K562 (cell line): ENCODE results near the gene APLF. TPM values are rescaled to one million over a fixed set of nuclear protein-coding genes. Genes with fewer than 3 reads are reported as not detected.
A peak's percentile ranks its signal among the peaks of the same experiment; 100 is the strongest.

Experiments
- ELF2 ChIP-seq: fragments of 250-450 bp; sonication (Bioruptor Pico); IDR thresholded peaks from 2 replicates; pipeline ENCODE4 v1.5.0; 2021; ENCODE audit warnings: mild to moderate bottlenecking
- FOSL1 ChIP-seq: fragments of 200-800 bp; sonication (Bioruptor generic); conservative IDR thresholded peaks from 2 replicates; pipeline ENCODE4 v1.6.1; 2016; ENCODE audit warnings: missing genetic modification characterization, missing compliant biosample characterization
- FOXK2 ChIP-seq, 2 experiments: fragments of 450-650 bp; IDR thresholded peaks in 1 of 2; conservative IDR thresholded peaks in 1 of 2; 2 replicates each; pipeline ENCODE4 v1.6.1; 2016; ENCODE audit warnings: low read depth in 2 of 2, mild to moderate bottlenecking in 1 of 2
- GABPB1 ChIP-seq: sonication (generic); formaldehyde crosslinking; IDR thresholded peaks from 2 replicates; pipeline ENCODE4 v1.8.0; 2022; ENCODE audit warnings: mild to moderate bottlenecking, missing genetic modification reagents
- JUNB ChIP-seq: fragments of 450-650 bp; formaldehyde crosslinking; conservative IDR thresholded peaks from 2 replicates; pipeline ENCODE4 v1.4.0; 2020; ENCODE audit warnings: mild to moderate bottlenecking
- KLF6 ChIP-seq: fragments of 250-450 bp; sonication (Bioruptor Pico); IDR thresholded peaks from 2 replicates; pipeline ENCODE4 v1.4.0; 2020; ENCODE audit warnings: mild to moderate bottlenecking, moderate library complexity, borderline replicate concordance
- PBX2 ChIP-seq, 2 experiments: IDR thresholded peaks in 1 of 2; conservative IDR thresholded peaks in 1 of 2; 2 replicates each; pipeline ENCODE4 v1.6.1; 2016; ENCODE audit warnings: low read depth in 2 of 2, mild to moderate bottlenecking in 1 of 2, missing compliant biosample characterization in 1 of 2, missing genetic modification characterization in 1 of 2, moderate library complexity in 1 of 2
- POLR2AphosphoS2 ChIP-seq: IDR thresholded peaks from 2 replicates; pipeline ENCODE4 v1.6.1; 2012; ENCODE audit warnings: low read length, improper control_type of control experiment
- POLR2B ChIP-seq: fragments of 450-650 bp; IDR thresholded peaks from 2 replicates; pipeline ENCODE4 v1.6.1; 2018; ENCODE audit warnings: low read depth; ENCODE audit not compliant: partially characterized antibody
- RB1 ChIP-seq: fragments of 450-650 bp; IDR thresholded peaks from 2 replicates; pipeline ENCODE4 v1.6.1; 2017; ENCODE audit warnings: low read depth, mild to moderate bottlenecking
- RFX7 ChIP-seq: fragments of 250-450 bp; sonication (Bioruptor Pico); IDR thresholded peaks from 2 replicates; pipeline ENCODE4 v1.5.1; 2021; ENCODE audit warnings: mild to moderate bottlenecking
- SOX6 ChIP-seq: fragments of 450-650 bp; IDR thresholded peaks from 2 replicates; pipeline ENCODE4 v1.6.1; 2014; ENCODE audit warnings: mild to moderate bottlenecking
- TBL1XR1 ChIP-seq, 2 experiments: IDR thresholded peaks; 2 replicates each; pipeline ENCODE4 v1.6.1; 2012; ENCODE audit warnings: improper control_type of control experiment in 2 of 2, low read length in 2 of 2, mild to moderate bottlenecking in 1 of 2
- THAP7 ChIP-seq: fragments of 250-450 bp; sonication (Bioruptor Pico); IDR thresholded peaks from 2 replicates; pipeline ENCODE4 v1.5.0; 2021
- WHSC1 ChIP-seq: IDR thresholded peaks from one replicate; pipeline ENCODE4 v1.6.1; 2012; ENCODE audit warnings: low read length, control low read depth, inconsistent platforms
- ZKSCAN1 ChIP-seq: fragments of 150-350 bp; IDR thresholded peaks from 2 replicates; pipeline ENCODE4 v1.6.1; 2016; ENCODE audit warnings: low read depth, low read length
- polyA plus RNA-seq, 8 experiments: library from polyadenylated mRNA; depleted of rRNA in 4 of 8; stranded (reverse) in 5 of 8; unstranded in 3 of 8; fragments of >200 nt; fragmentation: Nextera tagmentation in 2 of 8; fragmentation: Illumina TruSeq in 1 of 8; extraction: Ambion mirVana in 2 of 8; extraction: Trizol in 1 of 8; gene quantifications; 2 replicates each; pipeline versions ENCODE4 v1.2.1 to v1.2.3, GENCODE V29; 2011 to 2014; ENCODE audit warnings: inconsistent platforms in 1 of 8, missing spikeins in 1 of 8
- total RNA-seq, 7 experiments: library from RNA; depleted of rRNA in 6 of 7; stranded (reverse); fragments of >200 nt in 6 of 7; fragmentation: Illumina TruSeq in 2 of 7; extraction: Trizol in 2 of 7; gene quantifications; 2 replicates each; pipeline versions ENCODE4 v1.2.1 to v1.2.3, GENCODE V29; 2011 to 2021; ENCODE audit warnings: low replicate concordance in 1 of 7
- TF ChIP-seq, protein P1 (sequence below): IDR thresholded peaks from 3 replicates; pipeline ENCODE4 v1.6.1; 2011; ENCODE audit warnings: borderline replicate concordance, mild to moderate bottlenecking, moderate library complexity; ENCODE audit not compliant: insufficient read length; ENCODE audit errors: extremely low read depth
- TF ChIP-seq, protein P2 (sequence below): sonication (generic); formaldehyde crosslinking; IDR thresholded peaks from 2 replicates; pipeline ENCODE4 v1.8.0; 2022; ENCODE audit warnings: mild to moderate bottlenecking, missing genetic modification reagents

The APLF gene
- total and polyA plus RNA-seq, 9 of the 15 experiments (the other 6 are each of a cell fraction or from before 2014, with no cell fraction given) = 0.07 to 1.1 (median 0.71) TPM

DNA sequence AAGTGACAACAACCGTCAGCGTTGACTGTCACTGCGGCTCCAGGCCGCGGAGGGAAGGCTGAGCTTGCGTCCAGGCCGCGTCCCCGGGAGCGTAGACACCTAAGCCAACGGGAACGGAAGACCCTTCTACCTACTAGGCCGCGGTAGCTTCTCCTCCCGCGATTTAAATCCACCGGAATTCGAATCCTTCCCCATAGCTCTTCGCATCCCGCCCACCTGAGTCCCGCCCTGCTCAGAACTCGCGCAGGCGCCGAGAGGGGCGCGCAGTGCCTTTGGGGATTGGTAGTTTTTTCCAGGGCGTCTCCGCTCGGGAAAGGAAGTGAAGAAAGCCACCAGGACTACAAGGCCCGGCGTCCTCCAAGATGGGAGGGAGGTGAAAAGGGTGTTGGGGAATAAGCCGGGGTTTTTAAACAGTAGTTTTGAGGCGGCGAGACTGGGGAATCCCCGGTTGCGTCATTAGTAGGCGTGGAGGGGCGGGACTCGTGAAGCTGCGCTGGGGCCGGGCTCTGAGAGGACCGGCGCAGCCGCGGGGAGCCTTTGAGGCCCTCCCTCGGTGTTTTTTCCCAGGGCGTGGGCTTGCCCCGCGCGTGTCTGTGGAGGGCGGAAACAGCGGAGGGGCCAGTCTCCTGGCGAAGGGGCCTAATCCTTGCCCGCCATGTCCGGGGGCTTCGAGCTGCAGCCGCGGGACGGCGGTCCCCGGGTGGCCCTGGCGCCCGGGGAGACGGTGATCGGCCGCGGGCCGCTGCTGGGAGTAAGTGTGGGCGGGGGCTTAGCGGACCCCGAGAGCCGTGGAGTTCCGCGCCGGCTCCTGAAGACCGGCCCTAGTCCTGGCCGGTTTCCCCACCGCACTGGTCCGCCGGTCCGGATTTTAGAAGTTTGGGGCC is at the start of gene APLF, which contains the start of gene FBXO48 (continued):
- TF ChIP-seq THAP7 (CRISPR knock-in tag) (no peak), RFX7 (no peak), POLR2AphosphoS2 (no peak), GABPB1 (CRISPR knock-in tag) (peak; percentile 59), WHSC1 (no peak), SOX6 (0 out of 2 replicates have a peak, but pooled peaks have one; percentile 37), FOXK2 (conservative IDR thresholded peaks at IDR 0.05 in 1 of 2, IDR thresholded peaks at IDR 0.05 in 1 of 2; ENCODE audit: low read depth in 2 of 2) (peak; percentile 55 to 70), KLF6 (no peak; the same call in 1 of the 2 replicates), TBL1XR1 (IDR thresholded peaks at IDR 0.05; ENCODE audit: low read length in 2 of 2) (peak in 1 of 2 experiments; percentile 35; a peak in 1 of 4 replicates), RB1 (peak; percentile 78), ELF2 (CRISPR knock-in tag) (0 out of 2 replicates have a peak, but pooled peaks have one; percentile 18), FOSL1 (tag) (peak; percentile 53), JUNB (CRISPR knock-in tag) (no peak), PBX2 (CRISPR knock-in tag; IDR thresholded peaks at IDR 0.05; ENCODE audit: low read depth) (no peak), PBX2 (tag; conservative IDR thresholded peaks at IDR 0.05; ENCODE audit: low read depth) (no peak), ZKSCAN1 (no peak), POLR2B (peak; percentile 43)
- TF ChIP-seq, protein P1, sequence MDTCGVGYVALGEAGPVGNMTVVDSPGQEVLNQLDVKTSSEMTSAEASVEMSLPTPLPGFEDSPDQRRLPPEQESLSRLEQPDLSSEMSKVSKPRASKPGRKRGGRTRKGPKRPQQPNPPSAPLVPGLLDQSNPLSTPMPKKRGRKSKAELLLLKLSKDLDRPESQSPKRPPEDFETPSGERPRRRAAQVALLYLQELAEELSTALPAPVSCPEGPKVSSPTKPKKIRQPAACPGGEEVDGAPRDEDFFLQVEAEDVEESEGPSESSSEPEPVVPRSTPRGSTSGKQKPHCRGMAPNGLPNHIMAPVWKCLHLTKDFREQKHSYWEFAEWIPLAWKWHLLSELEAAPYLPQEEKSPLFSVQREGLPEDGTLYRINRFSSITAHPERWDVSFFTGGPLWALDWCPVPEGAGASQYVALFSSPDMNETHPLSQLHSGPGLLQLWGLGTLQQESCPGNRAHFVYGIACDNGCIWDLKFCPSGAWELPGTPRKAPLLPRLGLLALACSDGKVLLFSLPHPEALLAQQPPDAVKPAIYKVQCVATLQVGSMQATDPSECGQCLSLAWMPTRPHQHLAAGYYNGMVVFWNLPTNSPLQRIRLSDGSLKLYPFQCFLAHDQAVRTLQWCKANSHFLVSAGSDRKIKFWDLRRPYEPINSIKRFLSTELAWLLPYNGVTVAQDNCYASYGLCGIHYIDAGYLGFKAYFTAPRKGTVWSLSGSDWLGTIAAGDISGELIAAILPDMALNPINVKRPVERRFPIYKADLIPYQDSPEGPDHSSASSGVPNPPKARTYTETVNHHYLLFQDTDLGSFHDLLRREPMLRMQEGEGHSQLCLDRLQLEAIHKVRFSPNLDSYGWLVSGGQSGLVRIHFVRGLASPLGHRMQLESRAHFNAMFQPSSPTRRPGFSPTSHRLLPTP = no peak
- TF ChIP-seq, protein P2, sequence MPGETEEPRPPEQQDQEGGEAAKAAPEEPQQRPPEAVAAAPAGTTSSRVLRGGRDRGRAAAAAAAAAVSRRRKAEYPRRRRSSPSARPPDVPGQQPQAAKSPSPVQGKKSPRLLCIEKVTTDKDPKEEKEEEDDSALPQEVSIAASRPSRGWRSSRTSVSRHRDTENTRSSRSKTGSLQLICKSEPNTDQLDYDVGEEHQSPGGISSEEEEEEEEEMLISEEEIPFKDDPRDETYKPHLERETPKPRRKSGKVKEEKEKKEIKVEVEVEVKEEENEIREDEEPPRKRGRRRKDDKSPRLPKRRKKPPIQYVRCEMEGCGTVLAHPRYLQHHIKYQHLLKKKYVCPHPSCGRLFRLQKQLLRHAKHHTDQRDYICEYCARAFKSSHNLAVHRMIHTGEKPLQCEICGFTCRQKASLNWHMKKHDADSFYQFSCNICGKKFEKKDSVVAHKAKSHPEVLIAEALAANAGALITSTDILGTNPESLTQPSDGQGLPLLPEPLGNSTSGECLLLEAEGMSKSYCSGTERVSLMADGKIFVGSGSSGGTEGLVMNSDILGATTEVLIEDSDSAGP (CRISPR knock-in tag) = 0 out of 2 replicates have a peak, but pooled peaks have one; percentile 25
